ENCODE measurements around the gene MMP7. TPM values are rescaled to one million over a fixed set of nuclear protein-coding genes. Genes with fewer than 3 reads are reported as not detected.

Gene MMP7
- total RNA-seq, 4 donors from 2014 or later = 1.1 TPM; not detected in 3

DNA sequence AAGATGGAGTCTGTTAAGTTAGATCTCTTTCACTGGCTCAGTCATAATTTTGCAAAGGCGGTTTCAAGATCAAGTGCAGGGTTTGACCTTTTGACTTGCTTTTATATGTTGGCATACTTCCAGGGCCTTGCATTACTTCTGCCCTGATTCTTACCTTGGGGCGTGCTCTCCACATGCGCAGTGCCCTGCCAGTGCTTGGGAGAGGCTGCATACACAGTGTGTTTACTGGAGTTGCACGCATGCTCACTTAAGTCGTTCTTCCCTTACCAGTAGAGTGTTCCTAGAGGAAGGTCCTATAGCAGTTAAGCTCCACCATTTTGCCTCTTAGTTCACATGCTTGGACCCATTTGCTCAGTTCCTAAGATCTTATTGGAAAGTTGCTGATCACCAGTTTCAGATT lies 57.0 kb downstream of the MMP7 start:
- peak overlapping the region in 3 of 4 donors; percentile 6 to 58 (median 48) for H3K27ac ChIP-seq
- H3K36me3 ChIP-seq = no peaks in the 10 kb centered on the region
- no peak overlapping the region for H3K4me3 ChIP-seq
- H3K9me3 ChIP-seq = no peaks in the 10 kb centered on the region
- peaks cover 0 to 15% (median 4%) of the 10 kb centered on the region in 4 donors for H3K4me1 ChIP-seq
- TF ChIP-seq, protein P1, sequence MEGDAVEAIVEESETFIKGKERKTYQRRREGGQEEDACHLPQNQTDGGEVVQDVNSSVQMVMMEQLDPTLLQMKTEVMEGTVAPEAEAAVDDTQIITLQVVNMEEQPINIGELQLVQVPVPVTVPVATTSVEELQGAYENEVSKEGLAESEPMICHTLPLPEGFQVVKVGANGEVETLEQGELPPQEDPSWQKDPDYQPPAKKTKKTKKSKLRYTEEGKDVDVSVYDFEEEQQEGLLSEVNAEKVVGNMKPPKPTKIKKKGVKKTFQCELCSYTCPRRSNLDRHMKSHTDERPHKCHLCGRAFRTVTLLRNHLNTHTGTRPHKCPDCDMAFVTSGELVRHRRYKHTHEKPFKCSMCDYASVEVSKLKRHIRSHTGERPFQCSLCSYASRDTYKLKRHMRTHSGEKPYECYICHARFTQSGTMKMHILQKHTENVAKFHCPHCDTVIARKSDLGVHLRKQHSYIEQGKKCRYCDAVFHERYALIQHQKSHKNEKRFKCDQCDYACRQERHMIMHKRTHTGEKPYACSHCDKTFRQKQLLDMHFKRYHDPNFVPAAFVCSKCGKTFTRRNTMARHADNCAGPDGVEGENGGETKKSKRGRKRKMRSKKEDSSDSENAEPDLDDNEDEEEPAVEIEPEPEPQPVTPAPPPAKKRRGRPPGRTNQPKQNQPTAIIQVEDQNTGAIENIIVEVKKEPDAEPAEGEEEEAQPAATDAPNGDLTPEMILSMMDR (IDR thresholded peaks at IDR 0.05) = no peak
- no peak for TF ChIP-seq POLR2A (IDR thresholded peaks at IDR 0.05)
- H3K27me3 ChIP-seq = no peaks in the 10 kb centered on the region
- peak in 2 of 3 donors; percentile 75 to 86 for DNase-seq

GRCh38 chr11:102472127-102472526 lies 58.4 kb downstream of the MMP7 start:
- no peak for DNase-seq
- H3K27ac ChIP-seq = no peak overlapping the region
- H3K9me3 ChIP-seq = no peaks in the 10 kb centered on the region
- no peak overlapping the region for H3K4me3 ChIP-seq
- H3K36me3 ChIP-seq = no peaks in the 10 kb centered on the region
- peaks cover 0 to 13% (median 7%) of the 10 kb centered on the region in 4 donors for H3K4me1 ChIP-seq
- TF ChIP-seq, protein P1 (IDR thresholded peaks at IDR 0.05) = no peak
- TF ChIP-seq POLR2A (IDR thresholded peaks at IDR 0.05) = no peak
- H3K27me3 ChIP-seq = no peaks in the 10 kb centered on the region

DNA sequence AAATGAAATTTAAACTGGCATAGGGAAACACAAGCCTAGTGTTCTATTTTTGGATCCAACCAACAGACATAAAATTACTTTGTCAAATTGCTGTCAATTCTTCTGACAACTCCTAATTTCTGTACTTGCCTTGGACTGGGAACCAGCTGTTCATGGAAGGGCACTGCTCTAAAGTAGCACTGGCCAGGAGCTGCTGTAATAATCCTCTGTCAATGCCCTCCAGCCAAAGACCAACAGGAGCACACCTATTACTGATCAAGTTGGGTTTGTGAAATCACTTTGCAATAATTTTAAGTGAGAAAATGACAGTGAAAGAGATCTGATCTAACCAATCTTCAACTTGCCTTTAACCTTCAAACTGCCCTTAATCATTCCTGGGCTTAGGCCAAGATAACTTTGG lies 59.1 kb downstream of the MMP7 start:
- no peak overlapping the region for H3K27ac ChIP-seq
- H3K4me1 ChIP-seq = peaks cover 0 to 10% (median 4%) of the 10 kb centered on the region in 4 donors
- H3K9me3 ChIP-seq = no peaks in the 10 kb centered on the region
- TF ChIP-seq POLR2A (IDR thresholded peaks at IDR 0.05) = no peak
- TF ChIP-seq, protein P1 (IDR thresholded peaks at IDR 0.05) = no peak
- no peaks in the 10 kb centered on the region for H3K27me3 ChIP-seq
- H3K4me3 ChIP-seq = no peak overlapping the region
- H3K36me3 ChIP-seq = no peaks in the 10 kb centered on the region
- no peak for DNase-seq

Other genes with a start within 250 kb of the MMP7 start
- 100 to 1,000 TPM in 2 of 4 donors, 10 to 100 TPM in 2; 33.8 to 160 (median 92.3) TPM for gene BIRC3, start 213.3 kb downstream of the MMP7 start, total RNA-seq
- gene BIRC2, start 183.5 kb downstream of the MMP7 start, total RNA-seq = 10 to 100 TPM; 30.5 to 88.8 (median 60.8) TPM
- gene TMEM123, start 78.0 kb downstream of the MMP7 start, total RNA-seq = 10 to 100 TPM; 36.1 to 78.4 (median 54.5) TPM
- gene MMP20, start 94.6 kb upstream of the MMP7 start, total RNA-seq = not detected
- gene MMP27, start 175.0 kb upstream of the MMP7 start, total RNA-seq = under 1 TPM in 1 of 4 donors, not detected in 3; 0.40 TPM
- not detected for gene MMP8, start 194.2 kb upstream of the MMP7 start, total RNA-seq
- gene MMP10, start 249.9 kb upstream of the MMP7 start, total RNA-seq = under 1 TPM in 1 of 4 donors, not detected in 3; 0.54 TPM

Measured in Peyer's patch (tissue), 4 donors.